Natural killer cell (primary cell): ENCODE results near the gene PIP5K1B. TPM values are rescaled to one million over a fixed set of nuclear protein-coding genes. Genes with fewer than 3 reads are reported as not detected.

Experiments
- ATAC-seq, 3 donors: fragments of 150-1000 bp in 2 of 3; fragments of 200-7000 bp in 1 of 3; cut with Tn5 transposase; 1 replicate in 1 of 3; 2 replicates in 2 of 3; pipeline ENCODE4 v1.10.0; 2021; ENCODE audit warnings: mild to moderate bottlenecking in 2 of 3, moderate library complexity in 2 of 3
- DNase-seq, 2 donors: peaks; one replicate each; pipeline versions ENCODE4 v3.0.0 to v3.0.0-alpha.2; 2013 to 2021; ENCODE audit warnings: mixed read lengths in 1 of 2
- H3K27ac ChIP-seq: one replicate; pipeline ENCODE4 v1.5.1; 2013; ENCODE audit warnings: mild to moderate bottlenecking, low read length
- H3K27me3 ChIP-seq: one replicate; pipeline ENCODE4 v1.6.1; 2013; ENCODE audit warnings: low read length; ENCODE audit not compliant: control insufficient read depth, insufficient read depth
- H3K36me3 ChIP-seq: one replicate; pipeline ENCODE4 v1.6.1; 2013; ENCODE audit warnings: low read length; ENCODE audit not compliant: control insufficient read depth, insufficient read depth
- H3K4me1 ChIP-seq: one replicate; pipeline ENCODE4 v1.6.1; 2013; ENCODE audit warnings: low read length; ENCODE audit not compliant: control insufficient read depth, insufficient read depth
- H3K4me3 ChIP-seq: one replicate; pipeline ENCODE4 v1.5.1; 2013; ENCODE audit warnings: low read length
- H3K9me3 ChIP-seq: one replicate; pipeline ENCODE4 v1.6.1; 2013; ENCODE audit warnings: low read length; ENCODE audit not compliant: control insufficient read depth, insufficient read depth
- H3K27ac Mint-ChIP-seq, 2 donors: one replicate each; pipeline ENCODE4 v1.8.0; 2022; ENCODE audit warnings: mild to moderate bottlenecking in 2 of 2, mixed read lengths in 2 of 2, moderate library complexity in 1 of 2
- H3K27me3 Mint-ChIP-seq, 2 donors: one replicate each; pipeline ENCODE4 v1.8.0; 2022; ENCODE audit warnings: low read depth in 2 of 2, mixed read lengths in 2 of 2
- H3K36me3 Mint-ChIP-seq: one replicate; pipeline ENCODE4 v1.8.0; 2022; ENCODE audit warnings: mixed read lengths
- H3K4me1 Mint-ChIP-seq, 2 donors: one replicate each; pipeline ENCODE4 v1.8.0; 2022; ENCODE audit warnings: mixed read lengths in 2 of 2
- H3K4me3 Mint-ChIP-seq: one replicate; pipeline ENCODE4 v1.8.0; 2022; ENCODE audit warnings: mild to moderate bottlenecking, moderate library complexity, mixed read lengths
- H3K9me3 Mint-ChIP-seq, 2 donors: one replicate each; pipeline ENCODE4 v1.8.0; 2022; ENCODE audit warnings: mixed read lengths in 2 of 2
- WGBS: methylation state at CpG from one replicate; pipeline ENCODE4 v1.1.7; 2013; ENCODE audit warnings: missing lambda C conversion rate; ENCODE audit not compliant: insufficient coverage; 5-methylcytosine and 5-hydroxymethylcytosine counted together
- intact Hi-C: fragments of 100-400 bp; cut with micrococcal nuclease; formaldehyde crosslinking; loops from one replicate; pipeline ENCODE4 v1.14.2; 2022
- total RNA-seq, 4 donors: library from RNA; stranded (reverse); fragments of 120-200 nt in 1 of 4; gene quantifications; one replicate each; pipeline versions ENCODE4 v1.2.3 to v1.2.4, GENCODE V29; 2013 to 2022
- TF ChIP-seq, protein P1 (sequence below): fragments of 200-600 bp; IDR thresholded peaks from one replicate; pipeline ENCODE4 v1.8.0; 2022; ENCODE audit warnings: antibody characterized with exemption

The PIP5K1B gene
- total RNA-seq, 3 donors from 2014 or later (not counting 1 experiment from before 2014, with no cell fraction given), result 0.73 to 3.4 (median 1.3) TPM

DNA sequence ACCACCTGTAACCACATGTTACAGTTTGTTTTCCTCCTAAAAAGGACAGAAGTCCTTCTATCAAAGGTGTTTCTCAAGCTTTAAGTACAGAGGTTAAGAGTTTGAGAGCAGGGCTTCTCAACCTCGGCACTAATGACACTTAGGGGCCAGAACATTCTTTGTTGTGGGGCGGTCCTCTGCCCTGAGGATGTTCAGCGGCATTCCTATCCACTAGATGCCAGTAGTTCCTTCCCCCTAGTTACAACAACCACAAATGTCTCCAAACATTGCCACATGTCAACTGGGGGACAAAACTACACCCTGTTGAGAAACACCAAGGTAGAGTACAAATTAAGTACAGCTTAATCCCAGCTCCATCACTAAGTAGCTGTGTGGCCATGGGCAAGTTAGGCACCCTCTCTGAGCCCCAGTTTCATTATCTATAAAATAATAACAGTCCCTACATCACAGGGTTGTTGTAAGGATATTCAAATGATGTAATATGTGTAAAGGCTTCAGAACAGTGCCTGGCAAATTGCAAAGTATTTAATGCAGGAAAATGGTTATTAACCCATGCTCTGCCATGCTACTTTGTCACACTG is 44.6 kb downstream of the PIP5K1B start:
- Mint-ChIP-seq H3K9me3 (no peaks in the 10 kb centered on the region), H3K27me3 (peaks cover 3 to 6% of the 10 kb centered on the region in 2 donors), H3K36me3 (no peaks in the 10 kb centered on the region), H3K4me1 (no peaks in the 10 kb centered on the region), H3K4me3 (no peak overlapping the region), H3K27ac (no peak overlapping the region)
- Histone ChIP-seq H3K9me3 (no peaks in the 10 kb centered on the region), H3K4me3 (no peak overlapping the region), H3K27ac (no peak overlapping the region), H3K4me1 (no peaks in the 10 kb centered on the region), H3K27me3 (no peaks in the 10 kb centered on the region), H3K36me3 (no peaks in the 10 kb centered on the region)
- intact Hi-C loops, result no loop called here
- DNase-seq (no peak), ATAC-seq (no peak)
- TF ChIP-seq, protein P1, sequence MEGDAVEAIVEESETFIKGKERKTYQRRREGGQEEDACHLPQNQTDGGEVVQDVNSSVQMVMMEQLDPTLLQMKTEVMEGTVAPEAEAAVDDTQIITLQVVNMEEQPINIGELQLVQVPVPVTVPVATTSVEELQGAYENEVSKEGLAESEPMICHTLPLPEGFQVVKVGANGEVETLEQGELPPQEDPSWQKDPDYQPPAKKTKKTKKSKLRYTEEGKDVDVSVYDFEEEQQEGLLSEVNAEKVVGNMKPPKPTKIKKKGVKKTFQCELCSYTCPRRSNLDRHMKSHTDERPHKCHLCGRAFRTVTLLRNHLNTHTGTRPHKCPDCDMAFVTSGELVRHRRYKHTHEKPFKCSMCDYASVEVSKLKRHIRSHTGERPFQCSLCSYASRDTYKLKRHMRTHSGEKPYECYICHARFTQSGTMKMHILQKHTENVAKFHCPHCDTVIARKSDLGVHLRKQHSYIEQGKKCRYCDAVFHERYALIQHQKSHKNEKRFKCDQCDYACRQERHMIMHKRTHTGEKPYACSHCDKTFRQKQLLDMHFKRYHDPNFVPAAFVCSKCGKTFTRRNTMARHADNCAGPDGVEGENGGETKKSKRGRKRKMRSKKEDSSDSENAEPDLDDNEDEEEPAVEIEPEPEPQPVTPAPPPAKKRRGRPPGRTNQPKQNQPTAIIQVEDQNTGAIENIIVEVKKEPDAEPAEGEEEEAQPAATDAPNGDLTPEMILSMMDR, result no peak
- 62% methylated on average over 3 of the region's 3 CpGs for WGBS

DNA sequence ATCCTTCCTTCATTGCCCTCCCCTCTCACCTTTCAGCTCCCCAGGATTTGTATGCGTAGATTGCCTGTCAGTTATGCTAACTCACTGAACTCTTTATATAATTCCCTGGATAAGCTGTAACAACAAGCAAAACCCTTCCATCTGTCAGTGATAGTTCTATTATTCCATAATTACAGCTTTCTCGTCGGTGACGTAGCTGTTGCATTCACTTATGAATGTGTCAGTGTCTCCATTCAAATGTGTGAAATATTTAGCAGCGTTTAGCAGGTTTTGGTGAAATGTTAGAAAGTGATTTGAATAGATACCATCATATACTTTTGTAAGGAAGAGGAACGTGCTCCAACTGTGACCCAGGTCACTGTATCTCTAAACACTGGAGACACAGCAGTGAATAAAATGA is 45.2 kb downstream of the PIP5K1B start:
- TF ChIP-seq, protein P1, result no peak
- Histone ChIP-seq H3K4me3 (no peak overlapping the region), H3K36me3 (no peaks in the 10 kb centered on the region), H3K27ac (no peak overlapping the region), H3K4me1 (no peaks in the 10 kb centered on the region), H3K27me3 (no peaks in the 10 kb centered on the region), H3K9me3 (no peaks in the 10 kb centered on the region)
- no peaks in the 10 kb centered on the region for H3K4me1 Mint-ChIP-seq
- ATAC-seq (no peak), DNase-seq (no peak)
- no peaks in the 10 kb centered on the region for H3K9me3 Mint-ChIP-seq
- peaks cover 3 to 8% of the 10 kb centered on the region in 2 donors for H3K27me3 Mint-ChIP-seq
- intact Hi-C loops, result no loop called here
- H3K4me3 Mint-ChIP-seq, result no peak overlapping the region
- no peaks in the 10 kb centered on the region for H3K36me3 Mint-ChIP-seq
- 94% methylated on average over 6 of the region's 6 CpGs for WGBS
- H3K27ac Mint-ChIP-seq, result no peak overlapping the region

DNA sequence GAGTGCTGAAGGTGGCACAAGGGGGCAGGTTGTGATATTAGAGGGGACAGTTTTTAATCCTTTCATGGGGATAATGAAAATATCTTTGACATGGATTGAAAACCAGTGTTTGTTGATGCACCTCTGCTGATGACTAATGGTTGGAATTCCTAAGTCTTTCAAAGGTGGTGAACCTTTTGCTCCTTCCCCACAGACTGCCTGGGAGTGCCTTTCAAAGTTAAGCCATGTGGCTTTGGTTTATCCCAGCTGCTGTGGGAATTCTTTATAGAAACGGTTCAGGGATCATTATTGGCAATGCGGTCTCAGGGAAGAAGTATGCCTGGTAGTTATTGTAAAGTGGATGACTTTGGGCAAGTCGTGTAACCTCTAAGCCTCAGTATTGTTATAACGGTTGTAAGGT is 45.7 kb downstream of the PIP5K1B start:
- WGBS, result 91% methylated on average over 4 of the region's 4 CpGs

More for the DNA sequence above, 45.7 kb downstream of the PIP5K1B start:
- H3K27me3 Mint-ChIP-seq, result peaks cover 3 to 12% of the 10 kb centered on the region in 2 donors
- intact Hi-C loops, result no loop called here
- no peak overlapping the region for H3K27ac Mint-ChIP-seq
- Histone ChIP-seq H3K9me3 (no peaks in the 10 kb centered on the region), H3K27ac (no peak overlapping the region), H3K27me3 (no peaks in the 10 kb centered on the region), H3K36me3 (no peaks in the 10 kb centered on the region), H3K4me1 (no peaks in the 10 kb centered on the region), H3K4me3 (no peak overlapping the region)
- TF ChIP-seq, protein P1, result no peak
- no peak overlapping the region for H3K4me3 Mint-ChIP-seq
- H3K4me1 Mint-ChIP-seq, result no peaks in the 10 kb centered on the region
- no peaks in the 10 kb centered on the region for H3K9me3 Mint-ChIP-seq
- ATAC-seq (no peak), DNase-seq (no peak)
- H3K36me3 Mint-ChIP-seq, result no peaks in the 10 kb centered on the region
